K562 (cell line): ENCODE measurements around the gene TMEM127. TPM values are rescaled to one million over a fixed set of nuclear protein-coding genes. Genes with fewer than 3 reads are reported as not detected.
A peak's percentile ranks its signal among the peaks of the same experiment; 100 is the strongest.

Source experiments
- C11orf30 ChIP-seq: fragments of 450-650 bp; IDR thresholded peaks from 2 replicates; pipeline ENCODE4 v1.6.1; 2016; ENCODE audit warnings: low read depth, mild to moderate bottlenecking
- CBX2 ChIP-seq: fragments of 200-600 bp; sonication (generic); IDR thresholded peaks from one replicate; pipeline ENCODE4 v1.6.1; 2012; ENCODE audit warnings: mild to moderate bottlenecking, low read length, inconsistent platforms; ENCODE audit not compliant: insufficient read depth, poor library complexity, severe bottlenecking
- FOXJ2 ChIP-seq: fragments of 200-800 bp; sonication (Bioruptor generic); IDR thresholded peaks from 2 replicates; pipeline ENCODE4 v1.6.1; 2016; ENCODE audit warnings: missing genetic modification characterization, missing compliant biosample characterization
- FUS ChIP-seq: fragments of 200-400 bp; formaldehyde crosslinking; optimal IDR thresholded peaks from 2 replicates; pipeline ENCODE3; 2017; ENCODE audit warnings: low read depth, low read length
- HDAC6 ChIP-seq: IDR thresholded peaks from 2 replicates; pipeline ENCODE4 v1.6.1; 2012; ENCODE audit warnings: low read depth, mild to moderate bottlenecking, control low read depth, inconsistent platforms, low read length, moderate library complexity
- HMGN3 ChIP-seq: IDR thresholded peaks from 2 replicates; pipeline ENCODE4 v1.6.1; 2011; ENCODE audit warnings: borderline replicate concordance, low read depth, mild to moderate bottlenecking, mixed read lengths, low read length; ENCODE audit not compliant: insufficient read length; ENCODE audit errors: extremely low read depth
- ILK ChIP-seq: fragments of 450-650 bp; IDR thresholded peaks from 2 replicates; pipeline ENCODE4 v1.6.1; 2016; ENCODE audit warnings: missing genetic modification characterization, low read depth, mild to moderate bottlenecking, missing compliant biosample characterization, moderate library complexity, borderline replicate concordance
- RBM25 ChIP-seq: fragments of 200-400 bp; formaldehyde crosslinking; IDR thresholded peaks from 2 replicates; pipeline ENCODE4 v1.6.1; 2018; ENCODE audit warnings: low read length, low read depth, moderate library complexity; ENCODE audit not compliant: severe bottlenecking
- SIX5 ChIP-seq, 2 experiments: IDR thresholded peaks; 2 replicates each; pipeline ENCODE4 v1.6.1; 2011; ENCODE audit warnings: low read length in 2 of 2, borderline replicate concordance in 1 of 2, low read depth in 1 of 2, mild to moderate bottlenecking in 1 of 2, moderate library complexity in 1 of 2; ENCODE audit not compliant: insufficient read depth in 1 of 2
- SP2 ChIP-seq: IDR thresholded peaks from 2 replicates; pipeline ENCODE4 v1.6.1; 2011; ENCODE audit warnings: mild to moderate bottlenecking, low read depth, low read length, moderate library complexity; ENCODE audit not compliant: poor library complexity, severe bottlenecking; ENCODE audit errors: extremely low read depth
- SUPT5H ChIP-seq: fragments of 450-650 bp; IDR thresholded peaks from 2 replicates; pipeline ENCODE4 v1.6.1; 2016
- TAF7 ChIP-seq: fragments of 450-650 bp; IDR thresholded peaks from 2 replicates; pipeline ENCODE4 v1.6.1; 2016; ENCODE audit warnings: missing genetic modification characterization, missing compliant biosample characterization
- TEAD1 ChIP-seq, 2 experiments: fragments of 450-650 bp in 1 of 2; sonication (generic) in 1 of 2; formaldehyde crosslinking; IDR thresholded peaks; 2 replicates each; pipeline versions ENCODE4 v1.4.0 to v1.8.0; 2020 to 2022; ENCODE audit warnings: mild to moderate bottlenecking in 2 of 2, missing genetic modification reagents in 1 of 2
- TOE1 ChIP-seq, 2 experiments: fragments of 450-650 bp in 1 of 2; sonication (generic) in 1 of 2; formaldehyde crosslinking in 1 of 2; IDR thresholded peaks; 2 replicates each; pipeline versions ENCODE4 v1.7.1 to v1.8.0; 2016 to 2022; ENCODE audit warnings: borderline replicate concordance in 2 of 2, mild to moderate bottlenecking in 2 of 2, antibody characterized with exemption in 1 of 2, inconsistent platforms in 1 of 2, low read depth in 1 of 2, missing genetic modification reagents in 1 of 2, moderate library complexity in 1 of 2
- ZBTB8A ChIP-seq: fragments of 450-650 bp; IDR thresholded peaks from 2 replicates; pipeline ENCODE4 v1.6.1; 2018; ENCODE audit warnings: mild to moderate bottlenecking, moderate library complexity; ENCODE audit not compliant: partially characterized antibody
- ZNF124 ChIP-seq: sonication (generic); formaldehyde crosslinking; IDR thresholded peaks from 2 replicates; pipeline ENCODE4 v1.8.1; 2022; ENCODE audit warnings: missing genetic modification reagents
- polyA plus RNA-seq, 8 experiments: library from polyadenylated mRNA; depleted of rRNA in 4 of 8; stranded (reverse) in 5 of 8; unstranded in 3 of 8; fragments of >200 nt; fragmentation: Nextera tagmentation in 2 of 8; fragmentation: Illumina TruSeq in 1 of 8; extraction: Ambion mirVana in 2 of 8; extraction: Trizol in 1 of 8; gene quantifications; 2 replicates each; pipeline versions ENCODE4 v1.2.1 to v1.2.3, GENCODE V29; 2011 to 2014; ENCODE audit warnings: inconsistent platforms in 1 of 8, missing spikeins in 1 of 8
- total RNA-seq, 7 experiments: library from RNA; depleted of rRNA in 6 of 7; stranded (reverse); fragments of >200 nt in 6 of 7; fragmentation: Illumina TruSeq in 2 of 7; extraction: Trizol in 2 of 7; gene quantifications; 2 replicates each; pipeline versions ENCODE4 v1.2.1 to v1.2.3, GENCODE V29; 2011 to 2021; ENCODE audit warnings: low replicate concordance in 1 of 7
- TF ChIP-seq, protein P1 (sequence below), 3 experiments: IDR thresholded peaks in 2 of 3; conservative IDR thresholded peaks in 1 of 3; 2 replicates each; pipeline ENCODE4 v1.5.1; 2011 to 2012; ENCODE audit warnings: low read length in 3 of 3, mild to moderate bottlenecking in 3 of 3, control low read depth in 2 of 3, improper control_type of control experiment in 1 of 3, inconsistent platforms in 1 of 3, low read depth in 1 of 3, mixed read lengths in 1 of 3, moderate library complexity in 1 of 3; ENCODE audit not compliant: insufficient read depth in 2 of 3
- TF ChIP-seq, protein P2 (sequence below): sonication (generic); IDR thresholded peaks from 2 replicates; pipeline ENCODE4 v1.6.1; 2016
- TF ChIP-seq, protein P3 (sequence below): fragments of 450-650 bp; IDR thresholded peaks from 2 replicates; pipeline ENCODE4 v1.6.1; 2016; ENCODE audit warnings: low read depth, mild to moderate bottlenecking, moderate library complexity
- TF ChIP-seq, protein P4 (sequence below): fragments of 250-450 bp; sonication (Bioruptor Pico); IDR thresholded peaks from 2 replicates; pipeline ENCODE4 v1.4.0; 2020; ENCODE audit warnings: mild to moderate bottlenecking, moderate library complexity, borderline replicate concordance

Gene TMEM127
- total and polyA plus RNA-seq, 9 of the 15 experiments (the other 6 are each of a cell fraction or from before 2014, with no cell fraction given), result 1.7 to 20.0 (median 9.9) TPM

DNA sequence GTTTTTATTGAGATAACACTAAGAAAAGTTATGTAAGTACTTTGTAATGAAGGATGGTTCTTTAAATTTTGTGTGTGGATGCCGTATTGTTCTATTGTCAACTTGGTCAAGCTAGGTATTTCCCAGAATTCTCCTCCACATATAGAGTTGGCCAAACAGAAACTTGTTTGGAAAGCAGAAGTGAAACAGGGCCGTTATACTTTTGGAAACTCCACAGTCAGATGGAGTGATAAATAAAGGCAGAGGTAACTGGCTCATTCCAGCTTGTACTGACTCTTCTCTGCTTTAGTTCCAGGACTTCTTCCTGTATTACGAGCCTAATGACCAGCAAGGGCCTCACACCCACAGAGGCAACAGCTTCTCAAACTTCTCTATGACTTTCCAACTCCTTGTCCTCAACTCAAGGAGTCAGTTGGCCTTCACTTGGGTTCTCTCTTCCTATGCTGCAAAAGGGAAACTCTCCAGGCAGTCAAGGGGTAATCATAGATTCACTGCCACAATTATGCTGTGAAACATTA, 40.7 kb downstream of the TMEM127 start (continued):
- TF ChIP-seq, protein P1, sequence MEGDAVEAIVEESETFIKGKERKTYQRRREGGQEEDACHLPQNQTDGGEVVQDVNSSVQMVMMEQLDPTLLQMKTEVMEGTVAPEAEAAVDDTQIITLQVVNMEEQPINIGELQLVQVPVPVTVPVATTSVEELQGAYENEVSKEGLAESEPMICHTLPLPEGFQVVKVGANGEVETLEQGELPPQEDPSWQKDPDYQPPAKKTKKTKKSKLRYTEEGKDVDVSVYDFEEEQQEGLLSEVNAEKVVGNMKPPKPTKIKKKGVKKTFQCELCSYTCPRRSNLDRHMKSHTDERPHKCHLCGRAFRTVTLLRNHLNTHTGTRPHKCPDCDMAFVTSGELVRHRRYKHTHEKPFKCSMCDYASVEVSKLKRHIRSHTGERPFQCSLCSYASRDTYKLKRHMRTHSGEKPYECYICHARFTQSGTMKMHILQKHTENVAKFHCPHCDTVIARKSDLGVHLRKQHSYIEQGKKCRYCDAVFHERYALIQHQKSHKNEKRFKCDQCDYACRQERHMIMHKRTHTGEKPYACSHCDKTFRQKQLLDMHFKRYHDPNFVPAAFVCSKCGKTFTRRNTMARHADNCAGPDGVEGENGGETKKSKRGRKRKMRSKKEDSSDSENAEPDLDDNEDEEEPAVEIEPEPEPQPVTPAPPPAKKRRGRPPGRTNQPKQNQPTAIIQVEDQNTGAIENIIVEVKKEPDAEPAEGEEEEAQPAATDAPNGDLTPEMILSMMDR (IDR thresholded peaks at IDR 0.05 in 2 of 3, conservative IDR thresholded peaks at IDR 0.05 in 1 of 3; ENCODE audit: insufficient read depth in 2 of 3, low read depth in 1 of 3, low read length in 3 of 3), result no peak
- TF ChIP-seq HDAC6 (no peak), TOE1 (IDR thresholded peaks at IDR 0.05; ENCODE audit: borderline replicate concordance) (no peak), TOE1 (CRISPR knock-in tag; IDR thresholded peaks at IDR 0.05; ENCODE audit: borderline replicate concordance, low read depth) (no peak), SUPT5H (no peak), RBM25 (no peak), SIX5 (IDR thresholded peaks at IDR 0.05; ENCODE audit: borderline replicate concordance in 1 of 2, insufficient read depth in 1 of 2, low read depth in 1 of 2, low read length in 2 of 2) (no peak), TAF7 (peak; percentile 62; the same call in 1 of the 2 replicates), CBX2 (no peak), C11orf30 (no peak), TEAD1 (CRISPR knock-in tag; IDR thresholded peaks at IDR 0.05) (peak; percentile 18 to 90; a peak in 2 of 4 replicates), HMGN3 (no peak), ILK (tag) (peak; percentile 41; the same call in 1 of the 2 replicates), ZBTB8A (no peak), FOXJ2 (tag) (no peak), ZNF124 (CRISPR knock-in tag) (no peak), SP2 (no peak), FUS (no peak)
- TF ChIP-seq, protein P2, sequence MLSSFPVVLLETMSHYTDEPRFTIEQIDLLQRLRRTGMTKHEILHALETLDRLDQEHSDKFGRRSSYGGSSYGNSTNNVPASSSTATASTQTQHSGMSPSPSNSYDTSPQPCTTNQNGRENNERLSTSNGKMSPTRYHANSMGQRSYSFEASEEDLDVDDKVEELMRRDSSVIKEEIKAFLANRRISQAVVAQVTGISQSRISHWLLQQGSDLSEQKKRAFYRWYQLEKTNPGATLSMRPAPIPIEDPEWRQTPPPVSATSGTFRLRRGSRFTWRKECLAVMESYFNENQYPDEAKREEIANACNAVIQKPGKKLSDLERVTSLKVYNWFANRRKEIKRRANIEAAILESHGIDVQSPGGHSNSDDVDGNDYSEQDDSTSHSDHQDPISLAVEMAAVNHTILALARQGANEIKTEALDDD, result no peak
- TF ChIP-seq, protein P3, sequence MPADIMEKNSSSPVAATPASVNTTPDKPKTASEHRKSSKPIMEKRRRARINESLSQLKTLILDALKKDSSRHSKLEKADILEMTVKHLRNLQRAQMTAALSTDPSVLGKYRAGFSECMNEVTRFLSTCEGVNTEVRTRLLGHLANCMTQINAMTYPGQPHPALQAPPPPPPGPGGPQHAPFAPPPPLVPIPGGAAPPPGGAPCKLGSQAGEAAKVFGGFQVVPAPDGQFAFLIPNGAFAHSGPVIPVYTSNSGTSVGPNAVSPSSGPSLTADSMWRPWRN, result no peak
- TF ChIP-seq, protein P4, sequence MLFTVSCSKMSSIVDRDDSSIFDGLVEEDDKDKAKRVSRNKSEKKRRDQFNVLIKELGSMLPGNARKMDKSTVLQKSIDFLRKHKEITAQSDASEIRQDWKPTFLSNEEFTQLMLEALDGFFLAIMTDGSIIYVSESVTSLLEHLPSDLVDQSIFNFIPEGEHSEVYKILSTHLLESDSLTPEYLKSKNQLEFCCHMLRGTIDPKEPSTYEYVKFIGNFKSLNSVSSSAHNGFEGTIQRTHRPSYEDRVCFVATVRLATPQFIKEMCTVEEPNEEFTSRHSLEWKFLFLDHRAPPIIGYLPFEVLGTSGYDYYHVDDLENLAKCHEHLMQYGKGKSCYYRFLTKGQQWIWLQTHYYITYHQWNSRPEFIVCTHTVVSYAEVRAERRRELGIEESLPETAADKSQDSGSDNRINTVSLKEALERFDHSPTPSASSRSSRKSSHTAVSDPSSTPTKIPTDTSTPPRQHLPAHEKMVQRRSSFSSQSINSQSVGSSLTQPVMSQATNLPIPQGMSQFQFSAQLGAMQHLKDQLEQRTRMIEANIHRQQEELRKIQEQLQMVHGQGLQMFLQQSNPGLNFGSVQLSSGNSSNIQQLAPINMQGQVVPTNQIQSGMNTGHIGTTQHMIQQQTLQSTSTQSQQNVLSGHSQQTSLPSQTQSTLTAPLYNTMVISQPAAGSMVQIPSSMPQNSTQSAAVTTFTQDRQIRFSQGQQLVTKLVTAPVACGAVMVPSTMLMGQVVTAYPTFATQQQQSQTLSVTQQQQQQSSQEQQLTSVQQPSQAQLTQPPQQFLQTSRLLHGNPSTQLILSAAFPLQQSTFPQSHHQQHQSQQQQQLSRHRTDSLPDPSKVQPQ (CRISPR knock-in tag), result no peak
